Fibroblast of peridontal ligament (primary cell): ENCODE measurements around the gene TMEM109.

ENCODE experiments used
- DNase-seq: peaks from one replicate; pipeline ENCODE4 v3.0.0-alpha.2; 2010; ENCODE audit errors: extremely low read depth

Gene TMEM109

GRCh38 chr11:60910281-60910687, 3.7 kb upstream of the TMEM109 start:
- no peak for DNase-seq

- no peak for DNase-seq
Measured at GRCh38 chr11:60910711-60911380, 3.1 kb upstream of the TMEM109 start.

DNA sequence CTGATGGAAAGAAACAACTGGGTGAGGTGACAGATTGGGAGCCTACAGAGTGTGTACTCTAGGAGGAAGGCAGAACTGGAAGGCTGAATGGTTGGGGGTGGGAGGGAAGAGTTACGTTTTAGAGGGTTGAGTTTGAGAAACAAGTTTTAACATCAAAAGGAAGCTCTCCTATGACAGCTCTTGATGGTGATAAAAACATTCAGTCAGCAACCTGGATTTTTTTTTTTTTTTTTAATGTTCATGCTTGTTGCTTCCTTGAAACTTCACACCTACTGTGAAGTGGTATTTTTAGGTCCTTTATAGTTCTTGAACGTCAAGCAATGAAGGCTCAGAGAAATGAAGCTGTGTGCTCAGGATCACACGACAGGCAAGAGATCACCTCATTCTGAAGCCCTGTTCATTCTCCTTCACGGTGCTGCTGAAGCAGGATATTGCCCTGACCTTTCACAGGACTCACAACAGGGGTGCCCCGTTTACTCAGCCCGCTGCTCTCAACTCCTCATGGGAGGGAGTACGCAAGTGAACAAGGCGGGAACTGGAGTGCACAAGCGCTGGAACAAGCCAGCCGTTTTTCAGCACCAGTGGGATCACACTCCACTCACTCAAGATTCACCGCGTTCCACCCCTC, 1.6 kb upstream of the TMEM109 start:
- no peak for DNase-seq

DNA sequence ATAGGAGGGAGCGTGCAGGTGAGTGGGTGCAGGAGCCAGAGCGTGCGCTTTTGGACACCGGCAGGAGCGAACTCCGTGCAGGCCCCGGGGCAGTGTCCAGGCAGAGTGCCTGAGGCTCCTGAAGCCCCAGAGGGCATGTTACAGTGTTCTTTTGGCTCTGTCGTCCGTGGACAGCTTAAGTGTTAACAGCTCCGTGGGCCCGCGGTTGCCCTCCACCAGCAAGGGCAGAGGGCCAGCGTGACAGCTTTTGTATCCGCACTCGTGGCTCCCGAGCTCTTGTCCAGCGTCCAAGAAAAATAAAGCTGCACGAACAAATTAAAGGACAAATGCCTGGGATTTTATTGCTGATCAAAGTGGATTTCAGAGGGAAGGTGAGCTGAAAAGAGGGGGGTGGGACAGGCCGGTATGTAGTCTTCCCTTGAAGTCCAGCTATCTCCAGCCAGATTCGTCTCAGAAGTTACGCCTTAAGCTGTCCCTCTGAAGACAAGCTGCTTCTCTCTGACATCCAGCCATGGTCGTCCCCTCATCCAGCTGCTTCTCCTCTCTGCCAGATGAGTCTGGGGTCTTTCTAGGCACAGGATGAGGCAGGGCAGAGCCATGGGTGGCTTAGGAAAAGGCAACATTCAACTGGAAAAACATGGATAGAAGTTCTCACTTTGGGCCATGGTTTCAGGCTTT, 968 bp upstream of the TMEM109 start:
- no peak for DNase-seq

GRCh38 chr11:60914633-60915247, 782 bp downstream of the TMEM109 start:
- peak; percentile 18 for DNase-seq

GRCh38 chr11:60915248-60915914, 1.4 kb downstream of the TMEM109 start:
- peak; percentile 52 for DNase-seq

GRCh38 chr11:60916669-60917206, 2.8 kb downstream of the TMEM109 start:
- DNase-seq = no peak

- no peak for DNase-seq
Measured at GRCh38 chr11:60917267-60917666, 3.3 kb downstream of the TMEM109 start.

- DNase-seq = no peak
Measured at GRCh38 chr11:60918251-60918938, 4.4 kb downstream of the TMEM109 start.

DNA sequence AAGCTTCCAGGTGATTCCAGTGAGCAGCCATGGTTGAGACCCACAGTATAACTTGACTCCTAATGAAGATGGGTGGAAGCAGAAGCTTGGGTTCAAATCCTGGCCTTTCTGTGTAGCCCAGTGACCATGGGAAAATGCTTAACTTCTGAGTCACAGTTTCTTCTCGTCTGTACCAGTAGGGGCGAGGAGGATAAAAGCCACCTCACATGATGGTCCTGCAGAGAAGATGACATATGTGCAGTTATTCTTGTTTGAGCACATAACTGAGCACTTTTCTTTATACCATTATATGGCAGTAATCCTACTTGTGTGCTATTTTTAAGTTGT, 4.9 kb downstream of the TMEM109 start:
- no peak for DNase-seq

DNA sequence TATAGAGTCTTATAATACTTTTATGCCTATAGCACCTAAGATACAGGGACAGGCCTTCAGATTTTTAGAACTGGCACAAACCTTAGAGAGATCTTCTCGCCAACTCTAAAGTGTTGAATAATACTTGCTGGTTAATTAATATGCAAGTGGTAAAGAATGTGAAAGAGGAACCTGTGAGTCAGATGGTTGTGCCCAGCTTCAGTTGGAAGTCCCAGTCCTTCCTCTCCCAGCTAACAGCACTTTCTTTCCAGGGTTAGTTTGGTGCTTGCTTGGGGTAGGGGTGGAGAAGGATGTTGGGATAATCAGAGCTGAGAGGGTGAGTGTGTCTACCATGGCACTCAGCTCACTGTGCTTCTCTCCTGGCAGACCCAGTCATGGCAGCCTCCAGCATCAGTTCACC, 5.4 kb downstream of the TMEM109 start:
- no peak for DNase-seq

GRCh38 chr11:60919956-60920355, 6.0 kb downstream of the TMEM109 start:
- peak; percentile 31 for DNase-seq

- DNase-seq = no peak
Measured at GRCh38 chr11:60921259-60921658, 7.3 kb downstream of the TMEM109 start.

- no peak for DNase-seq
Measured at GRCh38 chr11:60921777-60922335, 7.9 kb downstream of the TMEM109 start.

- DNase-seq = no peak
Measured at GRCh38 chr11:60922906-60923305, 8.9 kb downstream of the TMEM109 start.

GRCh38 chr11:60923326-60923725, 9.4 kb downstream of the TMEM109 start:
- no peak for DNase-seq

- DNase-seq = no peak
Measured at GRCh38 chr11:60923800-60924109, 9.8 kb downstream of the TMEM109 start.

GRCh38 chr11:60924110-60924905, 10.3 kb downstream of the TMEM109 start, which contains the start of gene TMEM132A:
Gene TMEM132A, plus strand, starts transcription at chr11:60924460. Its CDS starts 174 bp downstream, at chr11:60924634.
- DNase-seq = peak; percentile 46

GRCh38 chr11:60924906-60925853, 11.2 kb downstream of the TMEM109 start:
- no peak for DNase-seq
